CD4-positive, alpha-beta T cell (primary cell): ENCODE measurements around the gene GALNT2. TPM values are rescaled to one million over a fixed set of nuclear protein-coding genes. Genes with fewer than 3 reads are reported as not detected.
A peak's percentile ranks its signal among the peaks of the same experiment; 100 is the strongest.

Experiments
- ATAC-seq: fragments of 200-7000 bp; cut with Tn5 transposase; one replicate; pipeline ENCODE4 v1.10.0; 2022; ENCODE audit warnings: mild to moderate bottlenecking; ENCODE audit not compliant: poor library complexity
- CTCF ChIA-PET: fragments of 350-600 bp; sonication (Branson Sonifier 250); formaldehyde crosslinking; loops from one replicate; lab custom pipeline; 2021; ENCODE audit warnings: antibody characterized with exemption, inconsistent platforms; lab: Charles Lee
- POLR2A ChIA-PET: fragments of 350-600 bp; sonication (Branson Sonifier 250); formaldehyde crosslinking; loops from one replicate; lab custom pipeline; 2021; ENCODE audit warnings: antibody characterized with exemption, inconsistent platforms; lab: Charles Lee
- DNase-seq, 14 experiments: peaks; one replicate each; pipeline ENCODE4 v3.0.0-alpha.2; 2013 to 2020; ENCODE audit warnings: mixed read lengths in 2 of 14
- H3K27ac ChIP-seq, 2 donors: one replicate each; pipeline versions ENCODE4 v1.5.1 to v1.7.0; 2013; ENCODE audit warnings: low read length in 2 of 2, low read depth in 1 of 2, mild to moderate bottlenecking in 1 of 2
- H3K27me3 ChIP-seq, 2 experiments: 1 replicate in 1 of 2; 2 replicates in 1 of 2; pipeline versions ENCODE4 v1.6.1 to v1.7.0; 2013; ENCODE audit warnings: low read length in 2 of 2, control low read depth in 1 of 2, mild to moderate bottlenecking in 1 of 2, moderate library complexity in 1 of 2; ENCODE audit not compliant: insufficient read depth in 2 of 2, control insufficient read depth in 1 of 2
- H3K36me3 ChIP-seq: one replicate; pipeline ENCODE4 v1.6.1; 2013; ENCODE audit warnings: low read length, control low read depth; ENCODE audit not compliant: insufficient read depth
- H3K4me1 ChIP-seq: one replicate; pipeline ENCODE4 v1.6.1; 2013; ENCODE audit warnings: low read length, control low read depth; ENCODE audit not compliant: insufficient read depth
- H3K4me3 ChIP-seq: one replicate; pipeline ENCODE4 v1.5.1; 2013; ENCODE audit warnings: mild to moderate bottlenecking, low read length, moderate library complexity
- H3K9me3 ChIP-seq, 2 experiments: 1 replicate in 1 of 2; 2 replicates in 1 of 2; pipeline versions ENCODE4 v1.6.1 to v1.7.0; 2013; ENCODE audit warnings: low read length in 2 of 2, mild to moderate bottlenecking in 2 of 2, control low read depth in 1 of 2, moderate library complexity in 1 of 2; ENCODE audit not compliant: control insufficient read depth in 1 of 2, insufficient read depth in 1 of 2
- H3K27ac Mint-ChIP-seq: one replicate; pipeline ENCODE4 v1.8.0; 2020; ENCODE audit warnings: mixed read lengths
- H3K27me3 Mint-ChIP-seq: one replicate; pipeline ENCODE4 v1.8.0; 2021; ENCODE audit warnings: mixed read lengths
- H3K36me3 Mint-ChIP-seq: one replicate; pipeline ENCODE4 v1.8.0; 2021; ENCODE audit warnings: low read depth, mixed read lengths
- H3K4me1 Mint-ChIP-seq: one replicate; pipeline ENCODE4 v1.8.0; 2021; ENCODE audit warnings: low read depth, mixed read lengths
- H3K4me3 Mint-ChIP-seq: one replicate; pipeline ENCODE4 v1.8.0; 2020; ENCODE audit warnings: mild to moderate bottlenecking, mixed read lengths
- H3K9me3 Mint-ChIP-seq: one replicate; pipeline ENCODE4 v1.8.0; 2020; ENCODE audit warnings: mixed read lengths
- CTCF ChIP-seq: fragments of 200-600 bp; IDR thresholded peaks from one replicate; pipeline ENCODE4 v1.8.0; 2022; ENCODE audit warnings: antibody characterized with exemption, mild to moderate bottlenecking
- intact Hi-C, 2 experiments: fragments of 100-400 bp; cut with DNase I in 1 of 2; cut with micrococcal nuclease in 1 of 2; formaldehyde crosslinking; loops; one replicate each; pipeline versions ENCODE4 v1.15.1 to v1.9.0; 2023 to 2025; cut with DNase I, micrococcal nuclease
- total RNA-seq, 174 experiments: library from RNA in 2 of 174; stranded (reverse) in 2 of 174; gene quantifications; one replicate each; pipeline ENCODE4 v1.2.3 and lab custom pipeline; 2021 to 2026

Gene GALNT2
- total RNA-seq, 2 experiments from 2014 or later: 11.0 to 11.4 TPM

GRCh38 chr1:230028602-230029223, 38.3 kb upstream of the GALNT2 start:
- no peak for TF ChIP-seq CTCF
- no peaks in the 10 kb centered on the region for H3K4me1 Mint-ChIP-seq
- no peak overlapping the region for H3K27ac Mint-ChIP-seq
- no peaks in the 10 kb centered on the region for H3K9me3 Mint-ChIP-seq
- no peaks in the 10 kb centered on the region for H3K36me3 Mint-ChIP-seq
- no peaks in the 10 kb centered on the region for H3K27me3 ChIP-seq
- ChIA-PET CTCF (no interaction called here), POLR2A (no interaction called here)
- H3K27ac ChIP-seq: no peak overlapping the region
- H3K4me3 Mint-ChIP-seq: no peak overlapping the region
- no peaks in the 10 kb centered on the region for H3K9me3 ChIP-seq
- no peaks in the 10 kb centered on the region for H3K27me3 Mint-ChIP-seq
- ATAC-seq (no peak), DNase-seq (no peak)
- intact Hi-C loops: no loop called here
- H3K36me3 ChIP-seq: no peaks in the 10 kb centered on the region
- peaks cover 6% of the 10 kb centered on the region for H3K4me1 ChIP-seq
- H3K4me3 ChIP-seq: no peak overlapping the region

GRCh38 chr1:230029244-230029941, 37.6 kb upstream of the GALNT2 start:
- H3K27ac Mint-ChIP-seq: no peak overlapping the region
- H3K4me3 Mint-ChIP-seq: no peak overlapping the region
- CTCF ChIA-PET: no interaction called here
- POLR2A ChIA-PET: no interaction called here
- no peaks in the 10 kb centered on the region for H3K9me3 Mint-ChIP-seq
- H3K4me1 Mint-ChIP-seq: no peaks in the 10 kb centered on the region
- no peaks in the 10 kb centered on the region for H3K36me3 Mint-ChIP-seq
- TF ChIP-seq CTCF: no peak
- DNase-seq (peak in 2 of 14 experiments; percentile 14 to 26), ATAC-seq (no peak)
- H3K27me3 Mint-ChIP-seq: no peaks in the 10 kb centered on the region
- intact Hi-C loops: no loop called here
- Histone ChIP-seq H3K36me3 (no peaks in the 10 kb centered on the region), H3K27me3 (no peaks in the 10 kb centered on the region), H3K4me1 (peaks cover 6% of the 10 kb centered on the region), H3K27ac (no peak overlapping the region), H3K9me3 (peaks cover 0 to 3% of the 10 kb centered on the region in 2 experiments), H3K4me3 (no peak overlapping the region)

GRCh38 chr1:230030122-230030821, 36.8 kb upstream of the GALNT2 start:
- Mint-ChIP-seq H3K27me3 (no peaks in the 10 kb centered on the region), H3K9me3 (no peaks in the 10 kb centered on the region), H3K4me3 (no peak overlapping the region), H3K4me1 (no peaks in the 10 kb centered on the region), H3K36me3 (no peaks in the 10 kb centered on the region), H3K27ac (no peak overlapping the region)
- TF ChIP-seq CTCF: no peak
- DNase-seq: no peak
- Histone ChIP-seq H3K36me3 (no peaks in the 10 kb centered on the region), H3K27me3 (no peaks in the 10 kb centered on the region), H3K9me3 (peaks cover 0 to 3% of the 10 kb centered on the region in 2 experiments), H3K4me1 (peaks cover 6% of the 10 kb centered on the region), H3K4me3 (no peak overlapping the region), H3K27ac (no peak overlapping the region)
- CTCF ChIA-PET: interaction anchor here (0.7 to 1.5 kb wide), 2 partner anchors 36 to 37 kb away, joined by 3 read pairs; no protein-coding TSS in a partner anchor
- POLR2A ChIA-PET: no interaction called here
- ATAC-seq: no peak
- intact Hi-C loops: no loop called here
